GM10248 (cell line): ENCODE measurements around the gene STYX.

Experiments used
- CTCF ChIA-PET: fragments of 300-600 bp; sonication (Branson Sonifier 250); formaldehyde crosslinking; extraction: SDS; loops from one replicate; lab custom pipeline; 2021; ENCODE audit warnings: antibody characterized with exemption; lab: Yijun Ruan, JAX
- POLR2A ChIA-PET: fragments of 350-650 bp; sonication (Branson Sonifier 250); formaldehyde crosslinking; extraction: SDS; loops from one replicate; lab custom pipeline; 2020; ENCODE audit warnings: antibody characterized with exemption; lab: Yijun Ruan, JAX
- DNase-seq: peaks from one replicate; pipeline ENCODE4 v3.0.0; 2012; ENCODE audit errors: extremely low spot score
- TF ChIP-seq, protein P1 (sequence below): IDR thresholded peaks from 2 replicates; pipeline ENCODE4 v1.5.1; 2012; ENCODE audit warnings: mild to moderate bottlenecking, low read depth; ENCODE audit errors: extremely low read depth, missing control alignments, control extremely low read depth

The STYX gene

DNA sequence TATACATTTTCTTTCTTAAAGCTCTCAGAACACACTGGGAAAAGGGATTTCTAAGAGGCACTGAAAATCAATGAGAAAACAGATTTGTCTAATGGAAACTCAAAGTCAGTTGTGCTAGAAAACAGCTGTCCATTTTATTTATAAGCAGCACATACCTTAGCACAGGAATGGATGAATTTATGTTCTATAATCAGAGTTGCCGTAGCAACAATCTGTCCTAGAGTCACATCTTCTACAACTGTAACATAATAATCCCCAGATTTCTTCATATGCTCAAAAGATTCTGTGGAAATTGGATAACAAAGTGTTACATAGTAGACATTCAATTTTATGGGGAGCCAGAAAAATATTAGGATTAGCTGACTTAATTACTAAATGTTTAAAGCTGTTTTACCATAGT, 51.7 kb downstream of the STYX start:
- TF ChIP-seq, protein P1, sequence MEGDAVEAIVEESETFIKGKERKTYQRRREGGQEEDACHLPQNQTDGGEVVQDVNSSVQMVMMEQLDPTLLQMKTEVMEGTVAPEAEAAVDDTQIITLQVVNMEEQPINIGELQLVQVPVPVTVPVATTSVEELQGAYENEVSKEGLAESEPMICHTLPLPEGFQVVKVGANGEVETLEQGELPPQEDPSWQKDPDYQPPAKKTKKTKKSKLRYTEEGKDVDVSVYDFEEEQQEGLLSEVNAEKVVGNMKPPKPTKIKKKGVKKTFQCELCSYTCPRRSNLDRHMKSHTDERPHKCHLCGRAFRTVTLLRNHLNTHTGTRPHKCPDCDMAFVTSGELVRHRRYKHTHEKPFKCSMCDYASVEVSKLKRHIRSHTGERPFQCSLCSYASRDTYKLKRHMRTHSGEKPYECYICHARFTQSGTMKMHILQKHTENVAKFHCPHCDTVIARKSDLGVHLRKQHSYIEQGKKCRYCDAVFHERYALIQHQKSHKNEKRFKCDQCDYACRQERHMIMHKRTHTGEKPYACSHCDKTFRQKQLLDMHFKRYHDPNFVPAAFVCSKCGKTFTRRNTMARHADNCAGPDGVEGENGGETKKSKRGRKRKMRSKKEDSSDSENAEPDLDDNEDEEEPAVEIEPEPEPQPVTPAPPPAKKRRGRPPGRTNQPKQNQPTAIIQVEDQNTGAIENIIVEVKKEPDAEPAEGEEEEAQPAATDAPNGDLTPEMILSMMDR = no peak
- POLR2A ChIA-PET = no interaction called here
- CTCF ChIA-PET = no interaction called here
- DNase-seq = no peak

DNA sequence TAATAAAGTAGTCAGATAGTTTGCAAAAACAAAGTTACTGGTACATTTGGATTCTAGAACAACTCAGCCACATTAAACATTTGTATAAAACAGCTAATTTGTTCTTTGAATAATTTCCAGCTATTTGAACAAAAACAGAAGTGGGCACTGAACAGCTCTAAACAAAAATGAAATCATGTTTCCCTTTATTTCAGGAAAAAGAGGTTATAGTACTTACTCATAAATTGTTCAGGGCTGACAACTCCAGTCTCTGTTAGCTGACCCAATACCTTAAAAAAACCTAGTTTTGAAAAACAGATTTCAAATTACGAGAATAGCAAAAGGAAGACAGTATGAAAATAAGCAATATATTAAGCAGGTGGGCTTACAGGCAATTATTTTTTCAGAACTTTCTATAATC, 53.2 kb downstream of the STYX start:
- ChIA-PET POLR2A (no interaction called here), CTCF (no interaction called here)
- DNase-seq = no peak
- TF ChIP-seq, protein P1 = no peak

- TF ChIP-seq, protein P1 = no peak
- CTCF ChIA-PET = no interaction called here
- POLR2A ChIA-PET = no interaction called here
- no peak for DNase-seq
These were observed 56.9 kb downstream of the STYX start for GRCh38 chr14:52786887-52787286.

GRCh38 chr14:52789118-52789517, 59.2 kb downstream of the STYX start:
- TF ChIP-seq, protein P1 = no peak
- no peak for DNase-seq
- CTCF ChIA-PET = interaction anchor here (1.0 kb wide), 1 partner anchor 14 kb away, joined by 3 read pairs; no protein-coding TSS in a partner anchor
- POLR2A ChIA-PET = no interaction called here

DNA sequence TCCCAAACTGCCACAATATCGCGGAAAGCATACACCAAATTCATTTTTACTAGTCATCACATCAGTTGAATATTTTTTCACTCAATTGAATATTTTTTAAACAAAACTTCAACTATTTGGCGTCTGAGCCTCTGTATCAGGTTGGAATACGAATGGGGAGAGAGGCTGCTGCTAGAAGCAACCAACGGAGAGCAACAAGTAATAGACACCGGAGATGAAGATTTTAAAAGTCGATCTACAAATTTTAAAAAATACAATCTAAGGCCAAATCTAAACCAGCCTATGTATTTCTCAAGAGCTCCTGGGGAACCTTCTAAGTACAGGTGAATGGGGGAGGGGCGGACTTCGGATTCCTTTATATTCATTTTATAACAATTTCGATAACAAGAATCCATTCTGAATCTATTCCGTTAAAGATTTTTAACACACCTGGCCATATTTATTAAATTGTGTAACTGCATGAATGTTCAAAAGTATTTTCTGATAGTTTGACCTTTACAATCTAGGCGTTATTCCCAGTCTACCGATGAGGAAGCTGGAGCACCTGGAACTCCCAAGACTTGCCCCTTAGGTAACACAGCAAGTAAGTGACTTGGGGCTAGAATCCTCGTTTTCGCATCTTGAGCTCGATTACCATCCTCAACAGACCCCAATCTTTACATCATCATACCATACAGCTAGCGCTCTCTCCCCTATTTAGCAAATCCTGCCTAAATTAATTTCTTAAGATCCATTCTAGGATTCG, 60.2 kb downstream of the STYX start:
- POLR2A ChIA-PET = no interaction called here
- CTCF ChIA-PET = interaction anchor here (1.0 to 1.7 kb wide), 2 partner anchors 15 to 35 kb away, joined by 3 to 5 read pairs; no protein-coding TSS in a partner anchor
- TF ChIP-seq, protein P1 = no peak
- DNase-seq = no peak

DNA sequence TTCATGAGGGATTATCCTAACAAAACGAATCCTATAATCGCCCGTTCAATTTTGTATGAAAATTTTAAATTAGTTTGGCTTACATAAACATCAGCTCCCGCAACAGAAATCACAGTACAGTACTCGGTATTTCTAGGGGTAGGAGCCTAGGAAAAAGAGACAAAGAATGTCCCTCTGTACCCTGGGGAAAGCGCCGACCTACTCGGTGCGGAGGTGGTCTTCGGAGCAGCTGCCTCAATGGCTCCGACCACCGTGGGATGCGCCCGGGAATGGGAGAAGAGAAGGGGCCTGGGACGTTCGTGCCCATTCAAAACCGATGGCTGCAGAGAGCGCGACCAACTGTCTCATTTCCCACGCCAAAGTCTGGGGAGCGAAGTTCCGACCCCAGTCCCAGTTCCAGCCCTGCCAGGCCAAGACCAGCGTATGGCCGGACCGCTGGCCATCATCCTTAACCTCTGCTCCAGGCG, 60.8 kb downstream of the STYX start:
- TF ChIP-seq, protein P1 = no peak
- DNase-seq = peak; percentile 36
- ChIA-PET POLR2A (no interaction called here), CTCF (interaction anchor here (1.7 kb wide), 1 partner anchor 35 kb away, joined by 5 read pairs; no protein-coding TSS in a partner anchor)
